ENCODE results near the gene STXBP6.

STXBP6 gene

GRCh38 chr14:25034803-25035681 is 14.9 kb downstream of the STXBP6 start:
- H3K27me3 ChIP-seq (ENCODE audit: insufficient read depth, poor library complexity, severe bottlenecking), result no peaks in the 10 kb centered on the region
- H3K9me3 ChIP-seq (ENCODE audit: severe bottlenecking), result no peaks in the 10 kb centered on the region
- H3K36me3 ChIP-seq (ENCODE audit: low read depth), result no peaks in the 10 kb centered on the region
- no peak overlapping the region for H3K4me3 ChIP-seq (ENCODE audit: severe bottlenecking)
- no peak for TF ChIP-seq CTCF (IDR thresholded peaks at IDR 0.05; ENCODE audit: poor library complexity, severe bottlenecking)
- H3K4me1 ChIP-seq (ENCODE audit: insufficient read depth, poor library complexity, severe bottlenecking), result no peaks in the 10 kb centered on the region
- ATAC-seq (ENCODE audit: low read depth) (no peak), DNase-seq (ENCODE audit: low spot score) (no peak)
- H3K27ac ChIP-seq (ENCODE audit: poor library complexity, severe bottlenecking), result no peak overlapping the region

GRCh38 chr14:25033358-25033757 is 16.6 kb downstream of the STXBP6 start:
- Histone ChIP-seq H3K36me3 (ENCODE audit: low read depth) (no peaks in the 10 kb centered on the region), H3K27me3 (ENCODE audit: insufficient read depth, poor library complexity, severe bottlenecking) (no peaks in the 10 kb centered on the region), H3K27ac (ENCODE audit: poor library complexity, severe bottlenecking) (no peak overlapping the region), H3K4me3 (ENCODE audit: severe bottlenecking) (no peak overlapping the region), H3K4me1 (ENCODE audit: insufficient read depth, poor library complexity, severe bottlenecking) (no peaks in the 10 kb centered on the region), H3K9me3 (ENCODE audit: severe bottlenecking) (no peaks in the 10 kb centered on the region)
- ATAC-seq (ENCODE audit: low read depth) (no peak), DNase-seq (ENCODE audit: low spot score) (no peak)
- no peak for TF ChIP-seq CTCF (IDR thresholded peaks at IDR 0.05; ENCODE audit: poor library complexity, severe bottlenecking)

- TF ChIP-seq CTCF (IDR thresholded peaks at IDR 0.05; ENCODE audit: poor library complexity, severe bottlenecking), result peak; percentile 35
- no peaks in the 10 kb centered on the region for H3K9me3 ChIP-seq (ENCODE audit: severe bottlenecking)
- no peak for DNase-seq (ENCODE audit: low spot score)
- H3K27me3 ChIP-seq (ENCODE audit: insufficient read depth, poor library complexity, severe bottlenecking), result no peaks in the 10 kb centered on the region
- H3K27ac ChIP-seq (ENCODE audit: poor library complexity, severe bottlenecking), result no peak overlapping the region
- no peak overlapping the region for H3K4me3 ChIP-seq (ENCODE audit: severe bottlenecking)
- H3K36me3 ChIP-seq (ENCODE audit: low read depth), result no peaks in the 10 kb centered on the region
- ATAC-seq (ENCODE audit: low read depth), result no peak; the same call in 2 of the 3 replicates
- no peaks in the 10 kb centered on the region for H3K4me1 ChIP-seq (ENCODE audit: insufficient read depth, poor library complexity, severe bottlenecking)
These were observed 17.7 kb downstream of the STXBP6 start for GRCh38 chr14:25032092-25032784.

DNA sequence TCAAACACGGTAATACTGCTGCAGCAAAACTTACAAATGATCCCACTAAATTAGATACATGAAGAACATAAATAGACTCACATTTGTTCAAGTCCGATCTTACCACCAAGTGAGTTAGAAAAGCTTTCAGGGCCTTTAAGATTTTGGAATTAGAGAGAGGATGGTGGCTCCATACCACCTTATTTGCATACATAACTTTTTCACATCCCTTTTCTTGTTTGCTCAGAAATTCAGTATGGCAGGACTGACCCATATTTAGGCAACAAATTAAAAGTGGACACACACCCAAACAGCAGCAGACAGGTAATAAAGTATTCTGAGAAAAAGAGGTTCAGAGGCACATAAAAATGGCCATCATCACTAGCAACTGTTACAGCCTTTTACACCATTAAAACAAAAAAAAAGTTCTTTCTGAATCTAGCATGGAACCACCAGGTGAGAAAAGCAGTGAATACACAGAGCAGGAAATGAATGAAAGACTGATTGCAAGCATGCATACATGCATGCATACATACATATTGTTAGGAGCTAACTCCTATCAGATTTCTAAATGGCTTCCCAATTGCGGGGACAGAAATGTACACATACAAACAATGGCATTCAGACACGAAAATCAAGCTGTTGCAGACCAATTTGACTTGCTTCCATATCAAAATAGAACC is 23.3 kb downstream of the STXBP6 start:
- Histone ChIP-seq H3K9me3 (ENCODE audit: severe bottlenecking) (no peaks in the 10 kb centered on the region), H3K27me3 (ENCODE audit: insufficient read depth, poor library complexity, severe bottlenecking) (peaks cover 2% of the 10 kb centered on the region), H3K4me3 (ENCODE audit: severe bottlenecking) (no peak overlapping the region), H3K27ac (ENCODE audit: poor library complexity, severe bottlenecking) (no peak overlapping the region), H3K4me1 (ENCODE audit: insufficient read depth, poor library complexity, severe bottlenecking) (no peaks in the 10 kb centered on the region), H3K36me3 (ENCODE audit: low read depth) (no peaks in the 10 kb centered on the region)
- ATAC-seq (ENCODE audit: low read depth), result no peak
- TF ChIP-seq CTCF (IDR thresholded peaks at IDR 0.05; ENCODE audit: poor library complexity, severe bottlenecking), result no peak
- no peak for DNase-seq (ENCODE audit: low spot score)
